Measurements from ENCODE around the gene AGA. TPM values are rescaled to one million over a fixed set of nuclear protein-coding genes. Genes with fewer than 3 reads are reported as not detected.

AGA gene
- total and polyA plus RNA-seq, 2 of the 8 experiments (the other 6 are each of a cell fraction or from before 2014, with no cell fraction given): 8.5 to 11.6 TPM

DNA sequence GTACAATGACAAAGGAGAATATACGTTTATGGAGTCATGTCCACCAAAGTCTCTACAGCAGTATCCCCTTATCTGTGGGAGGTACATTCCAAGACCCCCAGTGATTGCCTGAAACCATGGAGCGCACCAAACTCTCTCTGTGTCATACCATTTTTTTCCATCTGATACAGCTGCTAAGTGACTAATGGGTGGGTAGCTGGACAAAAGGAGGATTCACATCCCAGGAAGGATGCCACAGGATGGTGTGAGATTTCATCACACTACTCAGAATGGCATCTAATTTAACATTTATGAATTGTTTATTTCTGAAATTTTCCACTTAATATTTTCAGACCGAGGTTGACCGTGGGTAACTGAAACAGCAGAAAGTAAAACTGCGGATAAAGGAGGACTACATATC is 49.8 kb upstream of the AGA start:
- no peak for TF ChIP-seq GTF2F1 (IDR thresholded peaks at IDR 0.05; ENCODE audit: borderline replicate concordance, low read depth, low read length)
- no peak for TF ChIP-seq EZH2 (IDR thresholded peaks at IDR 0.05; ENCODE audit: low read depth, low read length, severe bottlenecking)
- TF ChIP-seq ASH2L (IDR thresholded peaks at IDR 0.05; ENCODE audit: low read length): no peak
- TF ChIP-seq, protein P1, sequence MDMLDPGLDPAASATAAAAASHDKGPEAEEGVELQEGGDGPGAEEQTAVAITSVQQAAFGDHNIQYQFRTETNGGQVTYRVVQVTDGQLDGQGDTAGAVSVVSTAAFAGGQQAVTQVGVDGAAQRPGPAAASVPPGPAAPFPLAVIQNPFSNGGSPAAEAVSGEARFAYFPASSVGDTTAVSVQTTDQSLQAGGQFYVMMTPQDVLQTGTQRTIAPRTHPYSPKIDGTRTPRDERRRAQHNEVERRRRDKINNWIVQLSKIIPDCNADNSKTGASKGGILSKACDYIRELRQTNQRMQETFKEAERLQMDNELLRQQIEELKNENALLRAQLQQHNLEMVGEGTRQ (IDR thresholded peaks at IDR 0.05; ENCODE audit: low read length): no peak
- no peak for TF ChIP-seq RAD21 (IDR thresholded peaks at IDR 0.05 in 1 of 2, conservative IDR thresholded peaks at IDR 0.05 in 1 of 2; ENCODE audit: low read depth in 2 of 2, low read length in 2 of 2)
- no peak for TF ChIP-seq SUZ12 (IDR thresholded peaks at IDR 0.05; ENCODE audit: low read length)
- no peak for TF ChIP-seq HDAC6 (IDR thresholded peaks at IDR 0.05; ENCODE audit: low read depth, low read length)
- TF ChIP-seq HDAC2 (IDR thresholded peaks at IDR 0.05; ENCODE audit: borderline replicate concordance in 1 of 2, low read depth in 2 of 2, low read length in 2 of 2): no peak
- TF ChIP-seq EP300 (IDR thresholded peaks at IDR 0.05; ENCODE audit: borderline replicate concordance in 1 of 2, low read depth in 2 of 2, low read length in 2 of 2): no peak
- H2BK12ac ChIP-seq (ENCODE audit: low read depth, low read length): no peak overlapping the region
- H2BK15ac ChIP-seq (ENCODE audit: low read length): no peak overlapping the region
- H2BK5ac ChIP-seq (ENCODE audit: low read depth, low read length): no peak overlapping the region
- H3K4me1 ChIP-seq (replicated peaks in 1 of 4; ENCODE audit: control insufficient read depth in 3 of 4, insufficient read depth in 4 of 4, low read length in 3 of 4): no peaks in the 10 kb centered on the region
- FAIRE-seq (no peak), DNase-seq (ENCODE audit: low read depth in 1 of 2, low spot score in 2 of 2) (no peak)
- H4K5ac ChIP-seq (ENCODE audit: insufficient read length, low read depth, low read length): no peak overlapping the region
- no peaks in the 10 kb centered on the region for H3K36me3 ChIP-seq (ENCODE audit: control insufficient read depth in 2 of 4, insufficient read depth in 4 of 4, low read length in 3 of 4)
- no peak overlapping the region for H4K8ac ChIP-seq (ENCODE audit: extremely low read depth, insufficient read depth, low read length)
- WGBS, 2 experiments (ENCODE audit: extremely low coverage in 1 of 2, insufficient coverage in 1 of 2, insufficient read length in 1 of 2, insufficient replicate concordance in 2 of 2, low coverage in 1 of 2, low lambda C conversion rate in 2 of 2, missing lambda C conversion rate in 1 of 2): 73% methylated on average over 5 of the region's 5 CpGs; no CpG with 5 or more reads in 1 of the 2 experiments
- H3K14ac ChIP-seq (ENCODE audit: insufficient read length): no peak overlapping the region
- H2AFZ ChIP-seq (ENCODE audit: low read length): no peak overlapping the region
- no peak overlapping the region for H2BK120ac ChIP-seq (replicated peaks; ENCODE audit: low read depth, low read length)
- no peaks in the 10 kb centered on the region for H3K79me2 ChIP-seq (ENCODE audit: control insufficient read depth in 1 of 2, insufficient read depth in 2 of 2, low read length in 2 of 2)
- H3K27ac ChIP-seq (ENCODE audit: low read depth, low read length): no peak overlapping the region
- POLR2A ChIA-PET (ENCODE audit: partially characterized antibody): no interaction called here
- H3K27me3 ChIP-seq (replicated peaks in 1 of 4; ENCODE audit: control insufficient read depth in 3 of 4, extremely low read depth in 1 of 4, insufficient read depth in 3 of 4, low read length in 3 of 4): no peaks in the 10 kb centered on the region
- no peak overlapping the region for H3K4ac ChIP-seq (replicated peaks; ENCODE audit: insufficient read length, low read depth, low read length)
- H3K4me2 ChIP-seq (ENCODE audit: insufficient read depth in 1 of 2, low read depth in 2 of 2, low read length in 2 of 2): no peak overlapping the region
- H3K4me3 ChIP-seq (ENCODE audit: extremely low read depth in 1 of 4, insufficient read depth in 2 of 4, low read depth in 3 of 4, low read length in 4 of 4): no peak overlapping the region
- no peak overlapping the region for H4K91ac ChIP-seq (replicated peaks; ENCODE audit: insufficient read length, low read length)
- CTCF ChIA-PET (ENCODE audit: partially characterized antibody): interaction anchor here (0.8 to 1.4 kb wide), 2 partner anchors 9 to 445 kb away, joined by 3 to 4 read pairs; no protein-coding TSS in a partner anchor
- no peaks in the 10 kb centered on the region for H3K23me2 ChIP-seq (ENCODE audit: low read depth, low read length)
- H3K9me3 ChIP-seq (ENCODE audit: insufficient read depth in 2 of 2, low read depth in 1 of 2, low read length in 1 of 2): no peaks in the 10 kb centered on the region
- H2AK5ac ChIP-seq (ENCODE audit: low read depth, low read length): no peak overlapping the region
- H4K20me1 ChIP-seq (replicated peaks in 1 of 2; ENCODE audit: control insufficient read depth in 1 of 2, insufficient read depth in 2 of 2, low read length in 2 of 2): no peaks in the 10 kb centered on the region
- no peak overlapping the region for H2BK20ac ChIP-seq (ENCODE audit: low read length)
- H3K56ac ChIP-seq (replicated peaks; ENCODE audit: insufficient read length, low read depth, low read length): no peak overlapping the region
- H3K18ac ChIP-seq (ENCODE audit: extremely low read depth, low read length): no peak overlapping the region
- no peaks in the 10 kb centered on the region for H3K79me1 ChIP-seq (ENCODE audit: low read depth, low read length)
- H3K23ac ChIP-seq (ENCODE audit: insufficient read length): no peak overlapping the region
- H3K9ac ChIP-seq (replicated peaks in 1 of 4; ENCODE audit: extremely low read depth in 1 of 4, low read depth in 3 of 4, low read length in 3 of 4): no peak overlapping the region
